GM23338 (cell line): ENCODE measurements around the gene CRTC1. TPM values are rescaled to one million over a fixed set of nuclear protein-coding genes. Genes with fewer than 3 reads are reported as not detected.

Source experiments
- ATAC-seq: fragments of 200-7000 bp; cut with Tn5 transposase; 3 replicates; pipeline ENCODE4 v1.9.1; 2020
- DNase-seq: peaks from one replicate; pipeline ENCODE4 v3.0.0-alpha.2; 2015; ENCODE audit warnings: low spot score
- H2AFZ ChIP-seq: fragments of 200-600 bp; sonication (generic); 2 replicates; pipeline ENCODE4 v1.8.0; 2016; ENCODE audit warnings: antibody characterized with exemption, mild to moderate bottlenecking, moderate library complexity
- H3F3A ChIP-seq: fragments of 200-600 bp; sonication (generic); replicated peaks from 2 replicates; pipeline ENCODE4 v1.8.0; 2017; ENCODE audit warnings: antibody characterized with exemption, mixed run types, low read depth
- H3K27ac ChIP-seq: fragments of 200-600 bp; sonication (generic); 2 replicates; pipeline ENCODE4 v1.6.1; 2016; ENCODE audit warnings: low read depth
- H3K27me3 ChIP-seq: fragments of 200-600 bp; sonication (generic); 2 replicates; pipeline ENCODE4 v1.8.0; 2016; ENCODE audit warnings: mild to moderate bottlenecking, mixed run types, moderate library complexity; ENCODE audit not compliant: insufficient read depth
- H3K36me3 ChIP-seq: fragments of 200-600 bp; sonication (generic); 2 replicates; pipeline ENCODE4 v1.8.0; 2016; ENCODE audit warnings: mild to moderate bottlenecking; ENCODE audit not compliant: insufficient read depth
- H3K4me1 ChIP-seq: fragments of 200-600 bp; sonication (generic); 2 replicates; pipeline ENCODE4 v1.8.0; 2016; ENCODE audit warnings: mild to moderate bottlenecking, moderate library complexity; ENCODE audit not compliant: insufficient read depth
- H3K4me2 ChIP-seq: fragments of 200-600 bp; sonication (generic); 2 replicates; pipeline ENCODE4 v1.7.1; 2017; ENCODE audit warnings: mixed run types
- H3K4me3 ChIP-seq: fragments of 200-600 bp; sonication (generic); 2 replicates; pipeline ENCODE4 v1.6.1; 2016; ENCODE audit warnings: mixed run types
- H3K79me2 ChIP-seq: fragments of 200-600 bp; sonication (generic); replicated peaks from 2 replicates; pipeline ENCODE4 v1.8.0; 2017; ENCODE audit warnings: mild to moderate bottlenecking; ENCODE audit not compliant: insufficient read depth
- H3K9me2 ChIP-seq: fragments of 200-600 bp; sonication (generic); 2 replicates; pipeline ENCODE4 v1.8.0; 2017; ENCODE audit not compliant: insufficient read depth
- H4K20me1 ChIP-seq: fragments of 200-600 bp; sonication (generic); replicated peaks from 2 replicates; pipeline ENCODE4 v1.8.0; 2017; ENCODE audit warnings: mild to moderate bottlenecking; ENCODE audit not compliant: insufficient read depth
- H3K27ac Mint-ChIP-seq: 2 replicates; pipeline ENCODE4 v1.8.0; 2020; ENCODE audit warnings: inconsistent platforms, mild to moderate bottlenecking, moderate library complexity, mixed read lengths
- H3K27me3 Mint-ChIP-seq: 3 replicates; pipeline ENCODE4 v1.8.0; 2022; ENCODE audit warnings: low read depth, mild to moderate bottlenecking, moderate library complexity, mixed read lengths, inconsistent platforms; ENCODE audit not compliant: insufficient read depth, poor library complexity
- H3K36me3 Mint-ChIP-seq: 3 replicates; pipeline ENCODE4 v1.8.0; 2021; ENCODE audit warnings: low read depth, mild to moderate bottlenecking, inconsistent platforms, moderate library complexity, mixed read lengths
- H3K4me1 Mint-ChIP-seq: 3 replicates; pipeline ENCODE4 v1.8.0; 2020; ENCODE audit warnings: mild to moderate bottlenecking, inconsistent platforms, mixed read lengths
- H3K4me3 Mint-ChIP-seq: 3 replicates; pipeline ENCODE4 v1.8.0; 2021; ENCODE audit warnings: moderate library complexity, mild to moderate bottlenecking, inconsistent platforms, mixed read lengths
- H3K9me3 Mint-ChIP-seq: 3 replicates; pipeline ENCODE4 v1.8.0; 2020; ENCODE audit warnings: moderate library complexity, mild to moderate bottlenecking, inconsistent platforms, mixed read lengths
- CTCF ChIP-seq, 2 experiments: fragments of 200-600 bp in 1 of 2; sonication (generic) in 1 of 2; conservative IDR thresholded peaks; 2 replicates each; pipeline versions ENCODE4 v1.5.1 to v1.6.1; 2016 to 2017; ENCODE audit warnings: antibody characterized with exemption in 2 of 2, low read depth in 2 of 2, mild to moderate bottlenecking in 2 of 2, moderate library complexity in 1 of 2
- ETS1 ChIP-seq: IDR thresholded peaks from 2 replicates; pipeline ENCODE4 v1.6.1; 2016; ENCODE audit warnings: antibody characterized with exemption
- EZH2 ChIP-seq: fragments of 200-600 bp; sonication (generic); IDR thresholded peaks from one replicate; pipeline ENCODE4 v1.8.0; 2017; ENCODE audit warnings: antibody characterized with exemption, mild to moderate bottlenecking, low read depth; ENCODE audit not compliant: unreplicated experiment
- NANOG ChIP-seq: IDR thresholded peaks from 2 replicates; pipeline ENCODE4 v1.6.1; 2016; ENCODE audit warnings: antibody characterized with exemption, borderline replicate concordance
- STAT1 ChIP-seq: IDR thresholded peaks from one replicate; pipeline ENCODE4 v1.6.1; 2016; ENCODE audit warnings: antibody characterized with exemption; ENCODE audit not compliant: unreplicated experiment
- ZNF331 ChIP-seq: fragments of 250-450 bp; sonication (Bioruptor Pico); IDR thresholded peaks from 2 replicates; pipeline ENCODE4 v1.5.0; 2020; ENCODE audit warnings: low read depth, mild to moderate bottlenecking, moderate library complexity
- ZNF462 ChIP-seq: fragments of 250-450 bp; sonication (Bioruptor Pico); IDR thresholded peaks from 2 replicates; pipeline ENCODE4 v1.5.0; 2020; ENCODE audit warnings: mild to moderate bottlenecking, moderate library complexity
- polyA plus RNA-seq: library from polyadenylated mRNA; unstranded; fragments of >200 nt; fragmentation: Nextera tagmentation; extraction: Ambion mirVana; gene quantifications from 2 replicates; pipeline ENCODE4 v1.2.1, GENCODE V29; 2016
- total RNA-seq: library from RNA; depleted of rRNA; stranded (reverse); fragments of >200 nt; shearing (Covaris generic); gene quantifications from 2 replicates; pipeline ENCODE4 v1.2.3, GENCODE V29; 2014

Gene CRTC1
- total and polyA plus RNA-seq, 2 experiments from 2014 or later = 5.4 to 8.4 TPM

GRCh38 chr19:18709546-18709945 is 26.1 kb downstream of the CRTC1 start:
- no peaks in the 10 kb centered on the region for H3K36me3 ChIP-seq
- no peak overlapping the region for H3K4me3 ChIP-seq
- H3K27ac Mint-ChIP-seq = no peak overlapping the region
- H3F3A ChIP-seq = no peaks in the 10 kb centered on the region
- peaks cover 8% of the 10 kb centered on the region for H3K27me3 Mint-ChIP-seq
- no peak overlapping the region for H3K27ac ChIP-seq
- peaks cover 10% of the 10 kb centered on the region; the same call in 1 of the 2 replicates for H3K4me1 ChIP-seq
- H3K4me2 ChIP-seq = no peak overlapping the region
- H3K4me1 Mint-ChIP-seq = peaks cover 15% of the 10 kb centered on the region
- H3K9me2 ChIP-seq = no peaks in the 10 kb centered on the region
- H3K9me3 Mint-ChIP-seq = no peaks in the 10 kb centered on the region
- DNase-seq (no peak), ATAC-seq (peak; percentile 48)
- no peaks in the 10 kb centered on the region for H3K27me3 ChIP-seq
- peaks cover 32% of the 10 kb centered on the region for H3K79me2 ChIP-seq
- peaks cover 26% of the 10 kb centered on the region for H4K20me1 ChIP-seq
- TF ChIP-seq EZH2 (no peak), NANOG (no peak), STAT1 (no peak), ZNF331 (CRISPR knock-in tag) (no peak), CTCF (conservative IDR thresholded peaks at IDR 0.05; ENCODE audit: low read depth in 2 of 2) (no peak), ETS1 (no peak), ZNF462 (CRISPR knock-in tag) (no peak)
- H3K36me3 Mint-ChIP-seq = no peaks in the 10 kb centered on the region
- H3K4me3 Mint-ChIP-seq = no peak overlapping the region
- no peak overlapping the region for H2AFZ ChIP-seq
